ENCODE results near the gene ZNF831.

The ZNF831 gene

GRCh38 chr20:59179988-59180387 lies 16.4 kb downstream of the ZNF831 start:
- no peak for DNase-seq (ENCODE audit: low spot score)

- DNase-seq (ENCODE audit: low spot score) = no peak
These were observed 18.3 kb downstream of the ZNF831 start for GRCh38 chr20:59181936-59182335.

DNA sequence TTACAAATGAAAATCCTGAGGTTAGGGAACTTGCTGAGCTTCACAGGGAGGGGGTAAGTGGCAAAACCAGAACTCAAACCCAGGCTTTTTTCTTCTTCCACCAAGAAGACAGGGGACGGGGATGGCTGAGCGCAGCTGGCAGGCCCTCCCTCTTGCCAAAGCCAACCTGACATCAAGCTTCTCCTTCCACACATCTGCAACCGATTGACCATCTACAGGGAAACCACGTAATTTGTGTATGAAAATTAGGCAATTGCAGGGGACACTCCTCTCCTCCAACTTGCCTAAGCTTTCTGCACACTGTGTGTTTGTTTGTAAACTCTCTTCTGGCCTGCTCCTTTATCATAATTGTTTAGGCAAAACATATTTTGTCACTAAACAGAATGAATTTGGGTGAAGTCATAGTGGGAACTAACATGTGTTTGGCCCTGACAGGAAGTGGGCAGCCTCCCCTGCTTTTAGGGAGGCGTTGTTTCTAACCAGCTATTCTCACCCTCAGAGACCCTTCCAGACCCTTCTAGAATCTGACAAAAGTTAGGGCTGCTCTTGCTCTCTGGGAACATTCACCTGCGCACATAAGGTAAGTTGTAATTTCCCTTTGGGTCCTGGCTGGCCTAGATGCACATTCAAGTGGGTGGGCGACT lies 18.9 kb downstream of the ZNF831 start:
- no peak for DNase-seq (ENCODE audit: low spot score)

GRCh38 chr20:59183751-59184150 lies 20.1 kb downstream of the ZNF831 start:
- DNase-seq (ENCODE audit: low spot score) = no peak

DNA sequence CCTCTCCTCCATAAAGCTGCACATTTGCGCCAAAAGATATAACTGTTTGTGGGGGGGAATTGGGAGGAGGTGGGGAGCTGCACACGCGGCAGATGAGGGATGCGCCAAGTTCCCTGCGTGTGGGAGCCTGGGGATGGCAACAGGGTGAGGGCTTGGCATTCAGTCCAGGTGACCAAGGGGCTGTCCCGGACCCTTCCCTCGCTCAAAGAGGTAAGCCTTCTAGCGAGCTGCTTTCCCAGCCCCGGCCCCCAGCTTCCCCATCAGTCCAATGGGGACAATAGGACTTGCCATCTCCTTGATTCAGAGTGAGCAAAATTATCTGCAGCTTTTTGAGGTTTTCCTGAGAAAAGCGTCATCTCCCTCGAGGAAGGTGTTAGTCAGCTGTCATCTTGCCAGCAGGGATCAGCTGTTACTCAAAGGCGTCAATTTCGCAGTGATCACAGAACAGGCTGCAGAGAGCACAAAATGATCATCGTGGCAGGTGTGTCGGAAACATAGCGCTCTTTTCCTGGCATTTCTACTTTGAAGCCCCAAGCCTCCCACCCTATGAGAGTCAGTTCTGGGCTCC lies 21.3 kb downstream of the ZNF831 start:
- DNase-seq (ENCODE audit: low spot score) = no peak

GRCh38 chr20:59185809-59186208 lies 22.2 kb downstream of the ZNF831 start:
- peak; percentile 22 for DNase-seq (ENCODE audit: low spot score)

GRCh38 chr20:59190466-59190865 lies 26.8 kb downstream of the ZNF831 start:
- DNase-seq (ENCODE audit: low spot score) = no peak

DNA sequence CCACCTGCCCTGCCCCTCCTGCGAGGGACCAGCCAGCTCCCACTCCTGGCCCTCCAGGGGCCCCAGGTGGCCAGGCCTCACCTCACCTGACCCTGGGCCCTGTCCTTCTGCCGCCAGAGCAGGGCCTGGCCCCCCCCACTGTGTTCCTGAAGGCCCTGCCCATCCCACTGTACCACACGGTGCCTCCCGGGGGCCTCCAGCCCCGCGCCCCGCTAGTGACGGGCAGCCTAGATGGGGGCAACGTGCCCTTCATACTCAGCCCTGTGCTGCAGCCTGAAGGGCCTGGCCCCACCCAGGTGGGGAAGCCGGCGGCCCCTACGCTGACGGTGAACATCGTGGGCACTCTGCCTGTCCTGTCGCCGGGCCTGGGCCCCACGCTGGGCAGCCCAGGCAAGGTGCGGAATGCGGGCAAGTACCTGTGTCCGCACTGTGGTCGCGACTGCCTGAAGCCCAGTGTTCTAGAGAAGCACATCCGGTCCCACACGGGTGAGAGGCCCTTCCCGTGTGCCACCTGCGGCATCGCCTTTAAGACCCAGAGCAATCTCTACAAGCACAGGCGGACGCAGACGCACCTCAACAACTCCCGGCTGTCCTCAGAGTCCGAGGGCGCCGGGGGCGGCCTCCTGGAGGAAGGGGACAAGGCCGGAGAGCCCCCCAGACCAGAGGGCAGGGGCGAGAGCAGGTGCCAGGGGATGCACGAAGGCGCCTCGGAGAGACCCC lies 27.6 kb downstream of the ZNF831 start:
- DNase-seq (ENCODE audit: low spot score) = no peak

GRCh38 chr20:59191756-59192532 lies 28.3 kb downstream of the ZNF831 start:
- DNase-seq (ENCODE audit: low spot score) = no peak

- no peak for DNase-seq (ENCODE audit: low spot score)
These were observed 28.9 kb downstream of the ZNF831 start for GRCh38 chr20:59192533-59192896.

- no peak for DNase-seq (ENCODE audit: low spot score)
These were observed 29.7 kb downstream of the ZNF831 start for GRCh38 chr20:59193325-59193724.

DNA sequence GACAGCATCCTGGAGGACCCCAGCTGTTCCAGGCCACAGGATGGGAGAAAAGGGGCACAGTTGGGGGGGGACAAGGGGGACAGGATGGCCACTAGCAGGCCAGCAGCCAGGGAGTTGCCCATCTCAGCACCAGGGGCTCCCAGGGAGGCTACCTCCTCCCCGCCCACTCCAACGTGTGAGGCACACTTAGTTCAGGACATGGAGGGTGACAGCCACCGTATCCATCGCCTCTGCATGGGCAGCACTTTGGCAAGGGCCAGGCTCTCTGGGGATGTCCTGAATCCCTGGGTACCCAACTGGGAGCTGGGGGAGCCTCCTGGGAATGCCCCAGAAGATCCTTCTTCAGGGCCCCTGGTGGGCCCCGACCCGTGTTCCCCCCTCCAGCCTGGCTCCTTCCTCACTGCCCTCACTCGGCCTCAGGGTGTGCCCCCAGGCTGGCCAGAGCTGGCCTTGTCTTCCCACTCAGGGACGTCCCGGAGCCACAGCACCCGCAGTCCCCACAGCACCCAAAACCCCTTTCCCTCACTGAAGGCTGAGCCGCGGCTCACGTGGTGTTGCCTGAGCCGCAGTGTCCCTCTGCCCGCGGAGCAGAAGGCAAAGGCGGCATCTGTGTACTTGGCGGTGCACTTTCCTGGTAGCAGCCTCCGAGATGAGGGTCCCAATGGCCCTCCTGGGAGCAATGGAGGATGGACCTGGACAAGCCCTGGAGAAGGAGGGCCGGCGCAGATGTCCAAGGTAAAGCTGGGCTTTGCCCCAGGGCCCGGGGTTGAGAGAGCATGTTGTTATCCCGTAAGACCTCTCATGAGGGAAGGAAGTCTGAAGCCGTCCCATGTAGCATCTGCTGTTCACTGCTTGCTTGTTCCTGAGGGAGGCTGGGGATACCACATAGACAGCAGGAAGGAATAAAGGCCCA lies 30.7 kb downstream of the ZNF831 start:
- DNase-seq (ENCODE audit: low spot score) = no peak

DNA sequence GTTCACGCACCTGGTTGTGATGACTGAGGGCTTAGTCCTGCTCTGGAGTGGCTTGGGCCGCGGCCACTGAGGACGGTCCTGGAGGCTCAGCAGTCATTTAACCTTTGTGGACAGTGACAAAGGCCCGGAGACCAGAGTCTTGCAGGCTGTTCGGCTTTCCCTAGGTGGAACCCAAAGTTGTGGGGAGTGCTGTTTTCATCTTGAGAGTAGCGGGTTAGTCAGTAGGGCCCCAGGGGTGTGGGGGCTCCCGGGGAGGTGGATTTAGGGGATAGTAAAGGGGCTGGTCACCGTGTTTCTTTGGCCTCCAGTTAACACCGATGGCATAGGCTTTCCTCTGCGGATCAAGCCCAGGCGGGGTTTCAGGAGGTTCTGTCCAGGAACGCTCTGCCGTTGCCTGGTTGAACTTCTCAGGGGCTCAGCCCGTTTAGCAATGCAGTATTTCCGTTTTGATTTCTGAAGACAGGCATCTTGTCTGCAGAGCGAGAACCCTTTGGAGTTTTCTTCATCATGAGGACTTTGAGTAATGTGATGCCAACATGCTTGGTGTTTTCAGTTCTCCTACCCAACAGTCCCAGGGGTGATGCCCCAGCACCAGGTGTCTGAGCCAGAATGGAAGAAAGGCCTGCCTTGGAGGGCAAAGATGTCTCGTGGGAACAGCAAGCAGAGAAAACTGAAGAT lies 31.8 kb downstream of the ZNF831 start:
- no peak for DNase-seq (ENCODE audit: low spot score)

GRCh38 chr20:59204165-59204894 lies 40.7 kb downstream of the ZNF831 start:
- no peak for DNase-seq (ENCODE audit: low spot score)

- no peak for DNase-seq (ENCODE audit: low spot score)
These were observed 41.4 kb downstream of the ZNF831 start for GRCh38 chr20:59205044-59205443.

DNA sequence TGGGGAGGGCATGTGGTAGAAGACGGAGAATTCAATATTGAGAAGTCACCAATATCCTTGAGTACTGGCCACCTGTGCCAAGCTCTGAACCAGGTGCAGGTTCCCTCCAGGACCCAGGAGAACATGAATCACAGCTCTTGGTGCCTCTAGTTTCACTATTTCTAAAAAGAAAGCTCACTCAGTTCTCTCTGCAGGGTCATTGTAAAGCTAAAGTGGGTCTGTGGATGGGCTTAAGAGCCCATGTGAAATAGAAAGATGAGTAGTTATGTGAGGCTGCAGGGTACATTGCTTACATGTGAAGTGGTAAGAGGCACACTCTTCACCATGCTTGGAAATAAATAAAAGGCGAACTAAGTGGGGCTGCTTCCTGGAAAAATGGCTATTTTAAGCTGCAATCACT lies 43.6 kb downstream of the ZNF831 start:
- no peak for DNase-seq (ENCODE audit: low spot score)

GRCh38 chr20:59207742-59208357 lies 44.2 kb downstream of the ZNF831 start:
- DNase-seq (ENCODE audit: low spot score) = peak; percentile 37

GRCh38 chr20:59210186-59210585 lies 46.6 kb downstream of the ZNF831 start:
- DNase-seq (ENCODE audit: low spot score) = no peak

DNA sequence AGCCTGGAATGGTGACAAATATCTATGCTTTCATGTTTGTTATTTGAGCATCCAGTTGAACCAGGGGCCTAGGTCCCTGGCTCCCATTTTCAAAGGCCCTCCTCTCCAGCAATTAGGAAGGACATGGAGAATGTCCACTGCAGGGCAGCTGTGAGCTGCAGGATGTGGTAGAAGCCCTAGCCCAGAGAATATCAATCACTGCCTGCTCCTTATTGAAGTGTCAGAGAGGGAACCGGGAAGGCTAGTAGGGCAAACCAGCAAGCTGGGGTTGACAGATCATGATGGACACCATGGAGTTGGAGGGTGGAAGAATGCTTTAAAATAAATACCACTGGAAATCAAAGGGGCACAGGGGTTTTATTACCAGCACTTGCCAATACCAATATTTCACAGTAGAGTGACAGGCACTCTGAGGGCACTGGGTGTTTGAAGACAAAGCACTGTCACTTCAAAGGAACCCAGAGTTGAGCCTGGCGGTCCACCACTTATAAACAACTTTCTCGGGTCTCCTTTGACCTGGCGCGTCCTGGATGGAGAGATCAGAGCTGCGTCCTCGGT lies 47.7 kb downstream of the ZNF831 start:
- no peak for DNase-seq (ENCODE audit: low spot score)

- DNase-seq (ENCODE audit: low spot score) = no peak
These were observed 50.5 kb downstream of the ZNF831 start for GRCh38 chr20:59214073-59214472.

Data from kidney tubule cell (primary cell).